NCI-H1694 treated with DMSO at 0.1 percent for 48 hours (cell line): ENCODE measurements around the gene GDE1.

Source experiments
- DNase-seq: peaks from one replicate; lab custom pipeline; 2025; lab: John Stamatoyannopoulos, UW

GDE1 gene

DNA sequence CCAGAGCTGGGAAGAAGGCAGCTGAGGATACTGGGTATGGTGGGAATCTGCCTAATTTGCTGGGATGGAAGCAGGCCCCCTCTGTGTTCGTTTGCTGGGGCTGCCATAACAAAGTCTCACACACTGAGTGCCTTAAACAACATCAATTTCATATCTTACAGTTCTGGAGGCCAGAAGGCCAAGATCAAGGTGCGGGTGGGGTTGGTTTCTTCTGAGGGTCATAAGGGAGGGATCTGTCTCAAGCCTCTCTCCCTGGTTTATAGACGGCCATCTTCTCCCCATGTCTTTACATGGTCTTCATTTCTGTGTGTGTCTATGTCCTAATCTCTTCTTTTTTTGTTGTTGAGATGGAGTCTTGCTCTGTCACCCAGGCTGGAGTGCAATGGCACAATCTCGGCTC is 35.8 kb downstream of the GDE1 start:
- DNase-seq, result no peak

- no peak for DNase-seq
Measured at GRCh38 chr16:19485611-19486010, 36.3 kb downstream of the GDE1 start.

GRCh38 chr16:19484096-19484495 is 37.8 kb downstream of the GDE1 start:
- no peak for DNase-seq

DNA sequence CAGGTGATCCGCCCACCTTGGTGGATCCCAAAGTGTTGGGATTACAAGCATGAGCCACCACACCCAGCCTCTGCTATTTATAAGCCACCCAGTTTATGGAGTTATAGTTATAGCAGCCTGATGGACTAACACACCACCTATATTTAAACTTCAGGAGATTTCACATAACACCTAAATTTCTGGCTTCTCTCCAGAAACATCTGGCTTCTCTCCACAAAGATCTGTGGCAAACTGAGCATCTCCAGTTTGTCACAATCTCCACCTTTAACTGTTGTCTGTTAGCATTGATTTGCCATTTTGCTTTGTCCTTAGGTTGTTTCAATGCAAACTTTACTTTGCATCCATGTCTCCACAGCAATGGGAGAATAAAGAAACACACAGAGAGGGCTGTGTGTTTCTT is 39.6 kb downstream of the GDE1 start:
- no peak for DNase-seq

- DNase-seq, result no peak
Measured at GRCh38 chr16:19481769-19482168, 40.1 kb downstream of the GDE1 start.

DNA sequence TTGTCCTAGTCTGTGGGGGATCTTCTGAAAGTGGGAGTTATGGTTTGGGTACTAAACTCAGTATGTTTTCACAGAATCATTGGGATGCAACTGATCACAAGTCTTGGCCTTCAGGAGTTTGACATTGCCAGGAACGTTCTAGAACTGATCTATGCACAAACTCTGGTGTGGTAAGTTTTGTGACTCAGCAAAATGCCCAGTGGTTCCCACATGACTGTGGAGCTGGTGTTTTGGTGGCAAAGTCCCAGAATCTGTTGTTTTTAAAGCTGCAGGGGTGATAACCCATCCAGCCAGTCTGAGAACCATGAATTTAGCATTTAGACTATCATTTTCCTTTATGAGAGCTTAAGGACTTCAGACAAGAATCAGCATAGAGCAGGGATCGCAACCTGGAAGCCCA is 40.6 kb downstream of the GDE1 start:
- no peak for DNase-seq

DNA sequence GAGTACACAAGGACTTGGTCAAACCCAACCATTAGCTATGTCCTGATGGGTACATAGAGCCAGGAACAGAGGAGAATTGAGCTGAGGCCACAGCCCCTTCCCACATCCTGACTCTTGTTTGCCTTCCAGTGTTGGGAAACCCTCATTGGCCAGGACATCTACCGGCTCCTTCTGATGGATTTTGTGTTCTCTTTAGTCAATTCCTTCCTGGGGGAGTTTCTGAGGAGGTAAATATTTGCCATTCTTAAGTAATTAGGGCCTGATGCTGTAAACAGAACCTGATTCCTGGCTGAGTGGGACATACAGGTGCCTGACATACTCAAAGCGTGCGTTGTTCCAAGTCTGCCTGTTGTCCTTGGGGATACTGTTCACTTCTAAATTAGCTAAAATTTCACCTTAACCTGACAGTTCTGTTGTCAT is 42.6 kb downstream of the GDE1 start:
- DNase-seq, result no peak

GRCh38 chr16:19478505-19478904 is 43.4 kb downstream of the GDE1 start:
- no peak for DNase-seq

DNA sequence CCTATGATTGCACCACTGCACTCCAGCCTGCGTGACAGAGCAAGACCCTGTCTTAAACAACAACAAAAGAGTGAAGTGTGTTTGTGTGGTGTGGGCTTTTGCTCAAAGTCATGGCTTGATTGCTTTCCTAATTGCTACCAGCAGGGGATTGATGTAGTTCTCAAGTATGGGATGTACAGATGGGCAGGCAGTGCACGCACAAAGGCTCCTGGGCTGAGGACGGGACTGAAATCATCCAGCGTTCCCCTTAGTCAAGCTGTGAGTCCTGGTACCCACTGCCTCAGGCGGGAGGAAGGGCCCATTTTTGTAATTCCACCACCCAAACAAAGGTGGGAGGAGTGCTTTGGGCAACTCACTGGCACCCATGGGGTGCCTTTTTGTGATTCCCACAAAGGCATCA is 47.3 kb downstream of the GDE1 start:
- no peak for DNase-seq

GRCh38 chr16:19472482-19472881 is 49.4 kb downstream of the GDE1 start:
- DNase-seq, result no peak

DNA sequence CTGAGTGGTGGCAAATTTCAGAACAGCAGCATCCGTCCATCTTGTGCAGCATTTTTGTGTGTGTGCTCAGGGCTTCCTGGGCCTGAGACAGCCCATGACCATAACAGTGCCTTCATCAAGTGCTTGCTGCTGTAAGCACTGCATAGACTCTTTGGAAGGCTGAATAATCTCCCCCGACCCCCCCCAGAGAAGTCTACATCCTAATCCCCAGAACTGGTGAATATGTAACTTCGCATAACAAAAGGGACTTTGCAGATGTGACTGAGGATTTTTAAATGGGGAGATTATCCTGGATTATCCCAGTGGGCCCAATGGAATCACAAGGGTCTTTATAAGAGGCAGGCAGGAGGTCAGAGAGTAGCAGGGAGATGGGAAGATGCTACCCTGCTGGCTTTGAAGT is 53.6 kb downstream of the GDE1 start:
- no peak for DNase-seq

GRCh38 chr16:19463468-19464315 is 58.2 kb downstream of the GDE1 start:
- no peak for DNase-seq

DNA sequence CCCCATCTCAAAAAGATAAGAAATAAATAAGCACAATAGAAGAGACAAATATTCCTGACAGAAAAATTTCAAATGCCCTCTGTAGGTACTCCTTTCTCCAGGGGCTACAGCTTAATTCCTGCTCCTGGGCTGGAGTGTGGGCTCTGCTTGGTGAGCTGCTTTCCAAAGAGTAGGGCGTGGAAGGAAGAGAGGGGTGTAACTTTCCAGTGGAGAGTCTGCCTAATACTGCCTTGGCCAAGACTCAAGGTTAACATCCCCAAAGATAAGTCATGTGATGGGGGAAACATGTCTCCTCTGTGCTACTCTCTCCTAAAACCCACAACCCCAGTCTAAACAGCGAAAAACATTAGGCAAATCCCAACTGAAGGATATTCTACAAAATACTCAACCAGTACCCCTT is 61.5 kb downstream of the GDE1 start:
- no peak for DNase-seq

DNA sequence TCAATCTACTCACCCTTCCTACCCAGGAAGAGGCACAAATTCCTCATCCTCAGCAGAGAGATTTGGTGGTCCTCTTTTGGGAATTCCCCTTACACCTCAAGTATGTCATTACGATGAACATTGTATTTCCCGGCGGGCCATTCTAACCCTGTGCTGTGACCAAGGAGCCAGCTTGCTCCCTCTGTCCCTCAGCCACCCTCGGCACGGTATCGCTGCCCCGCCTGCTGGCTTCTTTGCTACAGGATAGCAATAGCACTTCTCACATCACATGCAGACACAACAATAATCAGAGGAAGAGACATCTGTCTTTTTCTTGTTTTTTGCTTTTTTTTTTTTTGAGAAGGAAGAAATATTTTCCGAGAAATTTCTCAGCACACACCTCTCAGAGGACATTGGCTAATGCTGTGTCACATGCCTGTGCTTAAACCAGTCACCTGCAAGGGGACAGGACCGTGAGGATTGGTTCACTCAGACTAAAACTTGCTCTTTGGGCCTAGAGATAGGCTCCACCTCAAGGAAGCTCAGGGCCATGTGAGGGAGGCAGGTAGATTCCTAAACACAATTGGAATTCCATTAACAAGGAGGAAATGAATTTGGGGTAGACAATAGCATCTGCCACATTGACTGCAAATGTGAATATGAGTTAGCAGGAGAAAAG is 63.0 kb downstream of the GDE1 start:
- DNase-seq, result no peak
